GM18907 (cell line): ENCODE data around the gene LGR6.
"Not testable (repeated sequence)": the region's sequence is repeated elsewhere in the genome, so short reads cannot be mapped to it uniquely, and the experiment has no call there.

Experiments
- ATAC-seq: cut with Tn5 transposase; IDR thresholded peaks from one replicate; pipeline ENCODE4 v1.9.1; 2021; ENCODE audit warnings: mild to moderate bottlenecking, moderate library complexity; ENCODE audit not compliant: unreplicated experiment

Gene LGR6

DNA sequence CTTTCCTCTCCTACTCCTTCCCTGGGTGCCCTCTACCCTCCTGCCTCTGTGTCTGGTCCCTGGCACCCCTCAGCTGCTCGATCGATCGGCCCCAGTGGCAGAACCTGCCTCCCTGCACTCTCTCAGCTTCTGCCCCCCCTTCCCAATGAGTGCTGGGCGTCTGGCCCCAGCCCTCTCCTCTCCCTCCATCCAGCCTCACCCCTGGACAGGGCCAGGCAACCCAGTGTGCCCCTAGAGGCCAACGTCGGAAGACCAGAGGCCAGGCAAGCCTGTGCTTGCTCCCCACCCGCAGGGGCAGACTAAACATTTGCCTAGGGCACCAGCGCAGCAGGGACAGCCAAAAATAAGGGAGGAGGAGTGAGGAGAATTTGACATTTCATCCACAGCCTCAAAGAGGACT, 43.5 kb downstream of the LGR6 start:
- ATAC-seq, result no peak

GRCh38 chr1:202238914-202239313, 45.3 kb downstream of the LGR6 start:
- no peak for ATAC-seq

DNA sequence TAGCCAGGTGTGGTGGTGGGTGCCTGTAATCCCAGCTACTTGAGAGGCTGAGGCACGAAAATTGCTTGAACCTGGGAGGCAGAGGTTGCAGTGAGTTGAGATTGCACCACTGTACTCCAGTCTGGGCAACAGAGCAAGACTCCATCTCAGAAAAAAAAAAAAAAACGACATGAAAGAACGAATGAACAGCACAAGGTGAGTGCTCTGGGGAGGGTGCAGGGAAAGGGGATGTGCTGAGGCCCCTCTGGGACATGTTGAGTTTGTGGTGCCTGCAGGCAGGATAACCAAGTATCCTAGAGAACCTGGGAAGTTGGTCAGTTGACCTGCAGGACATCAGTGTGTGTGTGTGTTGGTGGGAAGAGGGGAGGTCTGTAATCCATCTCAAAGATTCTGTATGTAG, 46.6 kb downstream of the LGR6 start:
- not testable (repeated sequence) for ATAC-seq

DNA sequence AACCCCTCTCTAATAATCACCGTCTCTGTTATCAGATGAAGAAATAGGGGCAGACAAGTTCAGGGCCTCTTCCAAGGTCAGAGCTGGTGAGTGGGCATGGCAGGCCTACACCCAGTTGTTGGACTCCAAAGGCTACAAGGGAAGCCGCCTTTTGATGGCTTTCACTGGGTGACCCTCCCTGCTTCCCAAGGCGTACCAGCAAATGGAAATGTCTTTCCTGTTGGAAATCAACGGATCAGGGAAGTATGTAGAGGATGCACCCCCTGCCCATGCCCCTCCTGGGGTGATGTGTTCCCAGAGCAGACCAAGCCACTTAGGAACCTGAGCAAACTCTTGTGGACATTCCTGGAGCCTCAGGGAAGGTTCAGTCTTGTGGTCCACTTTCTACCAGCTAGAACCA, 47.4 kb downstream of the LGR6 start:
- ATAC-seq, result no peak

- no peak for ATAC-seq
Observed at GRCh38 chr1:202241376-202242079, 47.9 kb downstream of the LGR6 start.

DNA sequence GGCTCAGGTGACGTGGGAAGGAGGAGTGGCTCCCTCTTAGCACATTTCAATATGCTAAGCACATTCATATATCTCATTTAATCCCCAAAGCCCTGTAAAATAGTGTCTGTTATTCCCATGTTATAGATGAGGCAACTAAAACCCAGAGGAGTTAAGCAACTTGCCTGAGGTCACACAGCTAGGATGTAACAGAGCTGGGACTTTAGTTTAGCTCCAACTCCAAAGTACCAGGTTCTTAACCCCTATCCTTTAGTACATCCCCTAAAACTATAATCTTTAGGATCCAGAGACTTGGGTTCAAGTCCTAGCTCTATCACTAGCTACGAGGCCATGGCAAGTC, 48.5 kb downstream of the LGR6 start:
- no peak for ATAC-seq

GRCh38 chr1:202243006-202243405, 49.4 kb downstream of the LGR6 start:
- ATAC-seq, result no peak

- no peak for ATAC-seq
Observed at GRCh38 chr1:202244841-202245261, 51.3 kb downstream of the LGR6 start.

GRCh38 chr1:202245391-202245790, 51.8 kb downstream of the LGR6 start:
- ATAC-seq, result no peak

GRCh38 chr1:202247104-202247503, 53.5 kb downstream of the LGR6 start:
- no peak for ATAC-seq

DNA sequence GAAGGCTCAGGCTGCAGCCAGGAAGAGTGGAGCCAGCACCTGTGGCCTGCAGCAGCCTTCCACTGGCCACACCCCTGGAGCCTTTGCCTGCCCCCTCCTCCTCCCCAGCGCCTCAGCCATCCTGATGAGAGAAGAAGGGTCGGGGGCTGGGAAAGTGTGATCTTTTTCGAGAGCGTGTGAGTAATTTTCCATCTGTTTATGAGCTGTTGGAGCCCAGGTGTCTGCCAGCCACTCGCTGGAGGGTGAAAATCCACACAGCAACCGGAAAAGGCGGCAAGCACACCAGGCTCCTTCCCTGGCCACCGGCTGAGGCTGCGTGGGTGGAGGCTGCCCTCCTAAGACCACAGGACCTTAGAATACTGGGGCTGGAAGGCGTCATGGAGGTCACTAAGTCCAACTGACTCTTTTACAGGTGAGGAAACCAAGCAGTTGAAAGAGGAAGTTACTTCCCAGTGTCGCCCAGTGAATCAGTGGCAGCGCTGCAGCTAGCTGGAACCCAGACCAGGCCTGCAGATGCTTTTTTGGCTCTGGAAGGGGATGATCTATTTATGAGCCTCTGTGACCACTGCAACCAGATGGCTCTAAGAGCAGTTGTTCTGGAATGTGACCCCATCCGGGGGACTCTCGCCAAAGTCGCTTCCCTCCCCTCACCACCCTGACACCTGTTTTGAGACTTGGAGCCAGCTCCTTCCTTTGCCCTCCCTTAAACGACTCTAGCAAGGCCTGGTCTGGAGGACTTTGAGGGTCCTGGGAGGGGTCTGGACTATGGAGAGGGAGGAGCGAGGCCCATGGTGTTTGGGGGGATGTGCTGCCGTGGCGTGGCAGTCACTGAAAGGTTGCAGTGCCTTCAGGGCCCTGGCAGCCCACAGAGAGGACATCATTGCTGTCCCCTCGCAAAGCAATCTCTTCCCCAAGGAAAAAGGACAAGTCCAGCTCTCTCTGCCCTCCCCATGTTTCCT, 54.5 kb downstream of the LGR6 start:
- ATAC-seq, result no peak

DNA sequence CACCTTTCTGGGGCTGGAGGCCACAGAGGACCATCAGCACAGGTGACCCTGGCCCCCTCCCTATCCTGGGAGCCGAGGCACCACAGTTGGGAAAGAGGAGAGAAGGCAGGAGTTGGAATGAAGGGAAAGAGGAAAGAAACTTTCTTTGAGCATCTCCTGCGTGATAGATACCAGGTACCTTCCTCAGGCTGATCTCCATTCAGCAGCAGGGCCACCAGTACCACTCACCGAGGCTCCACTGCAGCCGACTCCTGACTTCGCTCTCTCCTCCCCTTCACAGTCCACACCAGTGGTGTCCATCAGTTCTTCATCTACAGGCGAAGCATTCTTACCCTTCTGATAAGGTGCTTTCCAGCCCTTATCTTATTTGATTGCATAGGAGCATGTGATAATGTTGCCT, 55.3 kb downstream of the LGR6 start:
- ATAC-seq, result no peak

GRCh38 chr1:202249436-202249835, 55.8 kb downstream of the LGR6 start:
- ATAC-seq, result no peak

- no peak for ATAC-seq
Observed at GRCh38 chr1:202249846-202250245, 56.2 kb downstream of the LGR6 start.

- no peak for ATAC-seq
Observed at GRCh38 chr1:202250982-202251381, 57.4 kb downstream of the LGR6 start.

DNA sequence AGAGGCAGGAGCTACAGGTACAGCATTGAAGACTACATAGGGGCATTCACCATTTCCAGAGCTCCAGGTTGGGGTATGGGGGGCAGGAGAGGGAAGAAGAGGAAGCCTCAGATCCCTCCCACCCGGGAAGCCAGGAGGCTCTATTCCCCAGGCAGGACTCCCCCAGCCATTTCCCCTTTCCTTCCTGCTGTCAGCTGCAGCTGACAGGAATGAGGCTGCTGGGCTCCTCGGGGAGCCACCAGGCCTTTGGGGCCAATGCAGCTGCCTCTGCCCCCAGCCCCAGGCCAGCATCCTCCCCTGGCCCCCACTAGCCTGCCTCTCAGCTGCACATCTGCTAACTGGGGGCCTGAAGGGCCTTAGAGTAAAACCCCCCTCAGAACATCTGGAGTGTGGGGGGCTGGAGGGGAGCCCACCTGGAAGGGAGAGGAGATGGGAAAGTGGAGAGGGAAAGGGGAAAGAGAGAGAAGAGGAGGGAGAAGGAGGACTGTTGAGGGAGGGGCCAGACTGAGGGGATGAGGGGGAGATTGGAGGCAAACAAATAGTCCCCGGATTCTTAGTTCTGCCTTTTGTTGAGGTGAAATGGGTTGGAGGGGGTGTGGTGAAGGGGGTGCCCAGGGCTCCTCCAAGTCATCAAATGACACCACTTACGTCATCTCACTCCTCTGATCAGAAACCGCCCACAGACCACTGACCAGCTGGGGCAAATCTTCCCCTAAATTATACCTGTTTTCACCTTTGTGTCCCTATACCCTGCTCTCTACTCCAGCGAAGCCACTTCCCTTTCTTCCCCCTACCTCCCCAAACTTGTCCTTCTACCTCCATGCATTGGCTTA, 58.0 kb downstream of the LGR6 start:
- ATAC-seq, result no peak

DNA sequence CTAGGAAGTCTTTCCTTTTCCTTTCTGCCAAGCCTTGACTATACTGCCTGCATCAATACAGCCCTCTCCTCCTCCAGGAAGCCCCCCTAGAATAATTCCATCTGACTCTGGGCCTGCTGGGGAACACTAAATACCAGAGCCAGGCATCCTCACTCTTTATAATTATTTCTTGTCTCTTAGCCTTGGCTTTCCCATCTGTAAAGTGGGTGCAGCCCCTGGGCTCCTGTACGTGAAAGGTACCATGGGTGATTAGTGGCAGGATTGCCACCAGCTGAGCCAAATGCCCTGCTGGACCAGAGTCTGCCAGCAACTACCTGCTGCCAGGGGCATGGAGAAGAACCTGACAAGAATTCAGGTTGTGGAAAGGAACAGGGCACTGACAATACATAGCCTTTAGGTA, 58.7 kb downstream of the LGR6 start:
- no peak for ATAC-seq

- no peak for ATAC-seq
Observed at GRCh38 chr1:202254454-202255252, 61.1 kb downstream of the LGR6 start.

- no peak for ATAC-seq
Observed at GRCh38 chr1:202255343-202255742, 61.7 kb downstream of the LGR6 start.

DNA sequence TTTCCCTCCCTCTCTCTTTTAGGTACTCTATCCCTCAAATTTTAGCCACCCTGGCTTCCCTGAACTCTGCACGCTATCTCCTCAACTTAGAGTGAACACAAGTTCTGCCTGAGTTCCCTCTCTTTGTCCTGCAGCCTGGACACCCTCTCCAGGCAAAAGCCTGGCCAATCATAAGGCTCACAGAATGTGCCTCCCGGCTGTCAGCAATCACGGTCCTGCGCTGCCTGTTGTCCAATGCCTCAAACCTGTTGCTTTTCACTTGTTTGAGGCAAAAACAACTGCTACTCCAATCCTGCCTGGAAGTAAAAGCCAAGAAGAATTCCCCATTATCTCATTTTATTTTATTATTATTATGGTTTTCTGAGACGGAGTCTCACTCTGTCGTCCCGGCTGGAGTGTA, 66.1 kb downstream of the LGR6 start:
- ATAC-seq, result no peak
